ENCODE measurements around the gene RIN1. TPM values are rescaled to one million over a fixed set of nuclear protein-coding genes. Genes with fewer than 3 reads are reported as not detected.

RIN1 gene
- total RNA-seq, 2 experiments from 2014 or later: 1.2 to 1.6 TPM

DNA sequence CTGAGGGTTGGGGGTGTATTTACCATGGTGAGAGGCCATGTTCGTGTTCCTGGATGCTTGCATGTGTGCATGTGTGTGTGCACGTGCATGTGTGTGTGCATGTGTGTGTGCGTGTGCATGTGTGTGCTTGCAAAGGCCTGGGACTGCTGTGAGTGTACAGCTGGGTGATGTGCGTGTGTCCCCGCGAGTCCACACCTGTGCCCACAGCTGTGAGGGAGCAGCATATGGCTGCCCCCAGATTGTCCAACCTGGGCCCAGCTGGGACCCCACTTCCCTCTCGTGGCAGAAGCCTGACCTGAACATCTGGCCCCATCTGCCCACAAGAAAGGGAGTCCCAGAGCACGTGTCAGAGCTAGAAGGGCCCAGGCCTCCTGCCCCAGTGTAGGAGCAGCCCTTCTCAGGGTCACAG, 11.0 kb downstream of the RIN1 start:
- no peak for TF ChIP-seq CTCF (IDR thresholded peaks at IDR 0.05)
- no peak for DNase-seq
- Histone ChIP-seq H3K4me3 (ENCODE audit: low read length) (no peak overlapping the region), H3K36me3 (ENCODE audit: insufficient read depth, low read length) (no peaks in the 10 kb centered on the region), H3K27ac (ENCODE audit: low read depth in 1 of 2, low read length in 2 of 2) (no peak overlapping the region), H3K27me3 (ENCODE audit: control insufficient read depth in 1 of 2, insufficient read depth in 2 of 2, low read length in 2 of 2) (no peaks in the 10 kb centered on the region), H3K9me3 (ENCODE audit: control insufficient read depth in 1 of 2, insufficient read depth in 1 of 2, low read length in 2 of 2) (no peaks in the 10 kb centered on the region), H3K4me1 (ENCODE audit: insufficient read depth, low read length) (peaks cover 46% of the 10 kb centered on the region)
- CTCF ChIA-PET: interaction anchor here (0.8 kb wide), 1 partner anchor 13 kb away, joined by 3 read pairs; no protein-coding TSS in a partner anchor
- Mint-ChIP-seq H3K4me1 (ENCODE audit: low read depth) (peaks cover 54% of the 10 kb centered on the region), H3K27ac (peak overlapping the region; percentile 76), H3K9me3 (no peaks in the 10 kb centered on the region), H3K27me3 (no peaks in the 10 kb centered on the region), H3K36me3 (ENCODE audit: low read depth) (no peaks in the 10 kb centered on the region), H3K4me3 (no peak overlapping the region)
- no peak for ATAC-seq (ENCODE audit: poor library complexity)
- POLR2A ChIA-PET: interaction anchor here (3.0 kb wide), 1 partner anchor 13 kb away, joined by 39 read pairs; no protein-coding TSS in a partner anchor
- intact Hi-C loops (cut with DNase I, micrococcal nuclease): loop anchor here in 1 of 2 experiments (5.0 kb wide), 1 partner anchor 62 kb away; no protein-coding TSS in a partner anchor

DNA sequence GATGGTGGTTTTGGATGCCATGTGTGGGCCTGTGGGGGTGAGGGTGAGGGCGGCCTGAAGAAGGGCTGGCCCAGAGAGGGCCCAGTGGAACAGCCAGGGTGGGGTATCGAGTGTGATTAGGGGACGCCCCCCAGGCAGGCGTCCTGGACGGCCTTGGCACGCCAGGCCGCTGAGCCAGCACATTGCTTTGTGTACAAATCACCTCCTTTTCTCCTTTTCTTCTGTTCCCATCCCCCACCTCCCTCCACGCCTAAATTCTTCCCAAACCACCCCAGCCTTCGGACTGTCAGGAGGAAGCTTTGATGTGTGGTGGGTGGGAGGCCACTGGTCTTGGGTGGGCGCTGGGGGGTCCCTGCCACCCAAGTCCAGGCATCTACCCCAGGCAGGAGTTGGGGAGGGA, 11.6 kb downstream of the RIN1 start:
- Histone ChIP-seq H3K27me3 (ENCODE audit: control insufficient read depth in 1 of 2, insufficient read depth in 2 of 2, low read length in 2 of 2) (no peaks in the 10 kb centered on the region), H3K36me3 (ENCODE audit: insufficient read depth, low read length) (no peaks in the 10 kb centered on the region), H3K4me1 (ENCODE audit: insufficient read depth, low read length) (peaks cover 46% of the 10 kb centered on the region), H3K27ac (ENCODE audit: low read depth in 1 of 2, low read length in 2 of 2) (no peak overlapping the region), H3K4me3 (ENCODE audit: low read length) (no peak overlapping the region), H3K9me3 (ENCODE audit: control insufficient read depth in 1 of 2, insufficient read depth in 1 of 2, low read length in 2 of 2) (no peaks in the 10 kb centered on the region)
- H3K9me3 Mint-ChIP-seq: no peaks in the 10 kb centered on the region
- no peaks in the 10 kb centered on the region for H3K36me3 Mint-ChIP-seq (ENCODE audit: low read depth)
- DNase-seq (no peak), ATAC-seq (ENCODE audit: poor library complexity) (no peak)
- CTCF ChIA-PET: no interaction called here
- peaks cover 60% of the 10 kb centered on the region for H3K4me1 Mint-ChIP-seq (ENCODE audit: low read depth)
- intact Hi-C loops (cut with DNase I, micrococcal nuclease): loop anchor here in 1 of 2 experiments (5.0 kb wide), 1 partner anchor 63 kb away; no protein-coding TSS in a partner anchor
- no peak overlapping the region for H3K4me3 Mint-ChIP-seq
- H3K27ac Mint-ChIP-seq: no peak overlapping the region
- no peak for TF ChIP-seq CTCF (IDR thresholded peaks at IDR 0.05)
- H3K27me3 Mint-ChIP-seq: no peaks in the 10 kb centered on the region
- POLR2A ChIA-PET: interaction anchor here (0.7 to 3.0 kb wide), 2 partner anchors 12 to 13 kb away, joined by 3 to 39 read pairs; no protein-coding TSS in a partner anchor

DNA sequence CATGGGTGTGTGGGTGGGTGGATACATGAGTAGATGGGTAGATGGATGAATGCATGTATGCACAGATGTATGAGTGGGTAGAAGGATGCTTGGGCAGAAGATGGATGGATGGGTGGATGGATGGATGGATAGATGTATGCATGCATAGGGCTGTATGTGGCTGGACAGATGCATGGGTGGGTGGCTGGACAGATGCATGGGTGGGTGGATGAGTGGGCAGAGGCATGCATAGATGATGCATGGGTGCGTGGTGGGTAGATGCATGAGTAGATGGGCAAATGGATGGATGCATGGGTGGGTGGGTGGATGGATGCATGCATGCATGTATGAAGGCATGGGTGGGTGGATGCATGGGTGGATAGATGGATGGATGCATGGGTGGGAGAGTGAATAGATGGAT, 12.6 kb downstream of the RIN1 start:
- Mint-ChIP-seq H3K27ac (no peak overlapping the region), H3K36me3 (ENCODE audit: low read depth) (no peaks in the 10 kb centered on the region), H3K27me3 (no peaks in the 10 kb centered on the region), H3K4me3 (no peak overlapping the region), H3K4me1 (ENCODE audit: low read depth) (peaks cover 70% of the 10 kb centered on the region), H3K9me3 (no peaks in the 10 kb centered on the region)
- Histone ChIP-seq H3K36me3 (ENCODE audit: insufficient read depth, low read length) (no peaks in the 10 kb centered on the region), H3K27me3 (ENCODE audit: control insufficient read depth in 1 of 2, insufficient read depth in 2 of 2, low read length in 2 of 2) (no peaks in the 10 kb centered on the region), H3K4me1 (ENCODE audit: insufficient read depth, low read length) (peaks cover 49% of the 10 kb centered on the region), H3K4me3 (ENCODE audit: low read length) (no peak overlapping the region), H3K9me3 (ENCODE audit: control insufficient read depth in 1 of 2, insufficient read depth in 1 of 2, low read length in 2 of 2) (no peaks in the 10 kb centered on the region), H3K27ac (ENCODE audit: low read depth in 1 of 2, low read length in 2 of 2) (no peak overlapping the region)
- ATAC-seq (ENCODE audit: poor library complexity) (no peak), DNase-seq (no peak)
- CTCF ChIA-PET: no interaction called here
- no peak for TF ChIP-seq CTCF (IDR thresholded peaks at IDR 0.05)
- POLR2A ChIA-PET: interaction anchor here (0.7 kb wide), 1 partner anchor 11 kb away, joined by 3 read pairs; no protein-coding TSS in a partner anchor
- intact Hi-C loops (cut with DNase I, micrococcal nuclease): no loop called here
